VCaP (cell line): ENCODE results near the gene ZBTB8A.
"Not testable (repeated sequence)": the region's sequence is repeated elsewhere in the genome, so short reads cannot be mapped to it uniquely, and the experiment has no call there.

Experiments used
- H3K27ac ChIP-seq: fragments of 450-650 bp; 2 replicates; pipeline ENCODE4 v1.5.1; 2017
- CTCF ChIP-seq: fragments of 450-650 bp; conservative IDR thresholded peaks from 2 replicates; pipeline ENCODE4 v1.5.1; 2017; ENCODE audit warnings: mild to moderate bottlenecking, moderate library complexity

The ZBTB8A gene

DNA sequence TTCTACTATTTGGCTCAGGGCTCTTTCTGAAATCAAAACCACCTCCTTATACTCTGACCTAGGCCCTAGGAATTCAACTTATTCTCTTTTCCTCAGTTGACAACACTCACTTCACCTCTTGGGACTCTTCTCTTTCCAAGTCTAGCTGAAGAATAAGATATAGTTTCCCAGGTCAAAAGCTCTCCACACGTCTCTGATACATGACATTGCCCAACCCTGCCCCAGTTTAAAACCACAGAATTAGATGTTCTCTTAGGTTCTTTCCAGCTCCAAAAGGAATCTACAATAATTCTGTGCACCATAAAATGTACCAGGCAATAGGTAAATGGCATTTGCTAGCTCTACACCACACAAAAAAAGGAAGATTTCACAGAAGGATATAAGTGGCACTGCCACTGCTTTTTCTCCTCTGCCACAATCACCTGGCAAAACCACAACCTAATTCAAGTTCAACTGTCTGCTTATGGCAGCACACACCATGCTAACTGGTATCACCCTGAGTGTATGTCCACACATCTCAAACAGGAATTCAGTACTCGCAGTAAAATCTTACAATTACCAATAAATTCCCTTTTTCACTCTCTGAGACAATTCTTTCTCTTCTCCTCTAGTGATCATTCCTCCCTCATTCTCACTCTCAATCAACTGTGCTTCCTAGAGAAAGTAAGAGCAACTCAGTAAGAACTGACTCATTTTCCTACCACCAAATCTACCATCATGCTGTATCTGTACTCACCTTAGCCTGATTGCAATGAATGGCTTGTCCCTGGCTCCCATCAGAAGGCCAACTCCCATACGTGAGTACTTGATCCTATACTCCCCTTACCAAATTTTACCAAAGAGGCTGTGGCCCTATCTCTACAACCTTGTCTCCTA is 83.8 kb downstream of the ZBTB8A start:
- no peak overlapping the region for H3K27ac ChIP-seq
- TF ChIP-seq CTCF, result no peak

DNA sequence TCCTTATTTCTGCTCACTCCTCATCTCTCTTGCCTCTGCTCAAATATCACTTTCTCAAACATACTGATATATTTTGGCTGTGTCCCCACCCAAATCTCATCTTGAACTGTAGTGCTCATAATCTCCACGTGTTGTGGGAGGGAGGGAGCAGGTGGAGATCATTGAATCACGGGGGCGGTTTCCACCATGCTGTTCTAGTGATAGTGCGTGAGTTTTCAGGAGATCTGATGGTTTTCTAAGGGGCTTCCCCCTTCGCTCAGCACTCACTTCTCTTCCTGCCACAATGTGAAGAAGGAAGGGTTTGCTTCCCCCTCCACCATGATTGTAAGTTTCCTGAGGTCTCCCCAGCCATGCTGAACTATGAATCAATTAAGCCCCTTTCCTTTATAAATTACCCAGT is 84.5 kb downstream of the ZBTB8A start:
- H3K27ac ChIP-seq, result no peak overlapping the region
- TF ChIP-seq CTCF, result no peak

GRCh38 chr1:32626176-32626575 is 86.9 kb downstream of the ZBTB8A start:
- H3K27ac ChIP-seq, result no peak overlapping the region

DNA sequence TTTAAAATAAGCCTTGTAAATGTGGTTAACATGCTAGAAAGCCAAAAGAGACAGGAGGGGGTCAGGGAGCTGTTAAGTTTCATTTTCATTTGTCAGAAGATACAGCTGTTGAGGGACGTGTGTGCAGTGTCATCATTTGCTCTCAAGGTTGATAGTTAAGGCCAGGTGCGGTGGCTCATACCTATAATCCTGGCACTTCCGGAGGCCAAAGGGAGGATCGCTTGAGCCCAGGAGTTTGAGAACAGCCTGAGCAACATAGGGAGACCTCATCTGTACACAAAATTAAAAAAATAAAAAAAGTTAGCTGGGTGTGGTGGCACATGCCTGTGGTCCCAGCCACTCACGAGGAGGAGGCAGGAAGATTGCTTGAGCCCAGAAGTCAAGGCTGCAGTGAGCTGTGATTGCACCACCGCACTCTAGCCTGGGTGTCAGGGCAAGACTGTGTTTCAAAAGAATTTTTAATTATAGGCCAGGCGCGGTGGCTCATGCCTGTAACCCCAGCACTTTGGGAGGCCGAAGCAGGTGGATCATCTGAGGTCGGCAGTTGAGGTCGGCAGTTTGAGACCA is 88.5 kb downstream of the ZBTB8A start:
- no peak for TF ChIP-seq CTCF
- H3K27ac ChIP-seq, result no peak overlapping the region

More at GRCh38 chr1:32626176-32626575, 86.9 kb downstream of the ZBTB8A start:
- TF ChIP-seq CTCF, result no peak

DNA sequence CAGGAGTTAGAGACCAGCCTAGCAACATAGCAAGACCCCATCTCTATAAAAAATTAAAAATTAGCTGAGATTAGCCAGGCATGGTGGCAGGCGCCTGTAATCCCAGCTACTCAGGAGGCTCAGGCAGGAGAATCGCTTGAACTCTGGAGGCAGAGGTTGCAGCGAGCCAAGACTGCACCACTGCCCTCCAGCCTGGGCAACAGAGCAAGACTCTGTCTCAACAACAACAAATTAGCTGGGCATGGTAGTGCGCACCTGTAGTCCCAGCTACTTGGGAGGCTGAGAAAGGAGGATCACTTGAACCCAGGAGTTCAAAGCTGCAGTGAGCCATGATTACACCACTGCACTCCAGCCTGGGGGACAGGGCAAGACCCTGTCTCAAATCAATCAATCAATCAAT is 90.9 kb downstream of the ZBTB8A start:
- not testable (repeated sequence) for H3K27ac ChIP-seq

- no peak for TF ChIP-seq CTCF
Observed at GRCh38 chr1:32632829-32633228, 93.6 kb downstream of the ZBTB8A start.

DNA sequence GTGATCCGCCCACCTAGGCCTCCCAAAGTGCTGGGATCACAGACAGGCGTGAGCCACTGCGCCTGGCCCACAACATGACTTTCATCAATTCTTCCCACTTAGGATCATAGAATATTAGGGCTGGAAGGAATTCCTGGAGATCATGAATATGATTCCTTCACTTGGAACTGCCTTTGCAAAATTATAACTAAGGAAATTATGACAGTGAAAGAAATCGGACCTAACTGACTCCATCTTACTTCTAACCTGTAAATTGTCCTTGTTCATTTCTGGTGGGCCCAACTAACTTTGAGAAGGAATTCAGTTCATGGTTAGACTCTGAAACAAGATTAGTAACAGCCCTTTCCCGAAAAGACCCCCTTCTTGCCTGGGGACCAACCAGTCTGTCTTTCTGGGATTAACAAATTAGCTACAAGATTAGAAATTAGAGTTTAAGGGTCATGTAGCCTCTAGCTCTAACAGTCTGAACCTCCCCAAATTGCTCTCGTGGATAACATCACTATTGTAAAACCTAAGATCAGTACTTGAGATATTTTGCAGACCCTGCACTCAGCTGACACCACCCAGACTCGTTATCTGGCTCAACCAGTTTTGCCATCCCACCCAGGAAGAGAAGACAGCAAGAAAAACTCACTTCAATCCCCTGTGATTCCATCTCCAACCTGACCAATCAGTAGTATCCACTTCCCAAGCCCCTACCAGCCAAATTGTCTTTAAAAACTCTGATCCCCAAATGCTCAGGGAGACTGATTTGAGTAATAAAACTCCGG is 96.5 kb downstream of the ZBTB8A start:
- no peak for TF ChIP-seq CTCF
- H3K27ac ChIP-seq, result no peak overlapping the region

More at GRCh38 chr1:32632829-32633228, 93.6 kb downstream of the ZBTB8A start:
- no peak overlapping the region for H3K27ac ChIP-seq
